ENCODE results near the gene DDX27.

GRCh38 chr20:49172413-49172812 lies 46.8 kb upstream of the DDX27 start:
- TF ChIP-seq POLR2A (IDR thresholded peaks at IDR 0.05; ENCODE audit: low read depth, low read length) = no peak
- TF ChIP-seq POLR2AphosphoS5 (IDR thresholded peaks at IDR 0.05; ENCODE audit: low read depth, low read length) = no peak
- TF ChIP-seq SPI1 (IDR thresholded peaks at IDR 0.05; ENCODE audit: low read depth, low read length) = no peak
- no peak for TF ChIP-seq PAX5 (IDR thresholded peaks at IDR 0.05; ENCODE audit: insufficient read depth, low read length, severe bottlenecking)
- TF ChIP-seq TAF1 (IDR thresholded peaks at IDR 0.05; ENCODE audit: low read depth, low read length) = no peak
- no peak for TF ChIP-seq POU2F2 (IDR thresholded peaks at IDR 0.05; ENCODE audit: low read depth, low read length)

Measured in GM12891 (cell line).